Activated T-cell treated with anti-CD3 and anti-CD28 coated beads for 48 hours (primary cell): ENCODE data around the gene MRAP2.
"Not testable (repeated sequence)": the region's sequence is repeated elsewhere in the genome, so short reads cannot be mapped to it uniquely, and the experiment has no call there.

Experiments used
- DNase-seq: peaks from one replicate; pipeline ENCODE4 v3.0.0-alpha.2; 2020; ENCODE audit warnings: low read depth

MRAP2 gene

DNA sequence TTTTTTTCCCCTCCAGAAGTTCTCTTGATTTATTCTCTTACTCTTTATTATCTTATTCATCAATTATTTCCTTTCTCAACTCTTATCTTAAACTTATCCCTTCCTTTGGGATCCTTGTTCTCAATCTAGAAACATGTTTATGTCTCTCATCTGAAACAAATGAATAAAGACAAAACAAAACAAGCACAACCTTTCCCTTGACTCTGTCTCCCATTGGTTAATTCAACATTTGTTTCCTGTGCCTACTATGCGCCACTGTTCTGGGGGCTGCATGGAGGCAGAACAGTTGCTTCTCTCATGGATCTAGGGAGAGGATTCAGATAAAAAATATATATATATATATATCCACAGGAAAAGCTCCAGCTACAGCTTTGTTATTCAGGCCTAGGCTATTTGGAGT, 5.2 kb upstream of the MRAP2 start:
- DNase-seq: no peak

- not testable (repeated sequence) for DNase-seq
These were observed 1.6 kb upstream of the MRAP2 start for GRCh38 chr6:84032000-84032399.

- DNase-seq: no peak
These were observed 1.9 kb downstream of the MRAP2 start for GRCh38 chr6:84035484-84035883.

GRCh38 chr6:84037425-84038089, 4.0 kb downstream of the MRAP2 start:
- DNase-seq: no peak

GRCh38 chr6:84042603-84043002, 9.0 kb downstream of the MRAP2 start:
- DNase-seq: no peak

GRCh38 chr6:84043555-84043954, 10.0 kb downstream of the MRAP2 start:
- DNase-seq: no peak

GRCh38 chr6:84046755-84047154, 13.2 kb downstream of the MRAP2 start:
- no peak for DNase-seq

DNA sequence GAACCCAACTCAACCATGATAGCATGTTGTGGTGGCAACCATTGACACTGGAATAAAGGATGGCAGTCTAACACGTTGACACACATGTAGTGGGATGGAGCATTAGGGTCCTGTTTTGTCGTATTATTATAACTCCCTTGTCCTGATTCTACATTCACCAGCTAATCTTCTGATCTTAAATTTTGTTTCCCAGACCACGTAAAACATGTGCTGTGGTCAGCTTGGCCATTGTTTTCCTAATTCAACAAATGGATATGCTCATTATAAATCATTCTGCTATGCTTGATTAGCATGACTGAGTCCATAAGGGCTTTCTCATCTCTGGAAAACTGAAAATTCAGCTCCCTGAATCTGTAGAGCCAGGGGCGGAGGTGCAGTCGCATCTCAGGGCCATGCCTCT, 15.0 kb downstream of the MRAP2 start:
- no peak for DNase-seq

DNA sequence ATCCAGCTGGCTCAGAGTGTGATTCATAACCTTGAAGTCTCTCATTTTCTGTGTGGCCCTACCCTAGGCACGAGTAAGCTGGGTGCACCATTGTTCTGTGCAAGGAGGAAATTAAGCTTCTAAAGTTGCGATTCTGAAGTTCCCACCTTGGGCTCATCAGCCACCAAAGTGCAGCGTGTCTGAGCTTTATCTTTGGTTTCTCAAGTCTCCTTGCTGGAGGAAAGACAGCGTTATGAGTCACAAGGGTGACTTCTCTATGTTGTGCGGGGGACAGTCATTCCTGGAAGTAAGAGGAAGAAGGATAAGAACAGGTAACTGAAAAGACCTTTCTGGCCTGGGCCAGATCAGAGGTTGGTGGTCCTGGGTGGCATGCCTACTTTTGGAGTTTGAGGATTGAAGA, 16.8 kb downstream of the MRAP2 start:
- no peak for DNase-seq

- no peak for DNase-seq
These were observed 18.8 kb downstream of the MRAP2 start for GRCh38 chr6:84052204-84052882.

DNA sequence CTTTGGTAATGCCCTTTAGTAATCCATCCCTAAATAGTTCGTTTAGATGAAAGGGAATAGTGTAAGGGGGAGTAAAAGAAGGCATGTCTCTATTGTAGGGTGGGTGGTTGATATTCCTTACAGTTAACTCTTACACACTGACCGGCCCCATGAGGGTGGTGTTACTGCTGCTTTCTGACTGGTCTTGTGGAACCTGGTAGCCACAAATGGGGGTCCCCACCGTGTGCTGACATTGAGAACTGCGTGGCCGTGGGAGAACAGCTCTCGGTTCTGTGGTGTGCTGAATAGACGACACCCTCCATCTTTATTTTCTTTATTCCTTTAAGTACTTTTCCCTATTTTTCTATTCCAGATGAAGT, 19.3 kb downstream of the MRAP2 start:
- DNase-seq: no peak

- DNase-seq: no peak
These were observed 22.1 kb downstream of the MRAP2 start for GRCh38 chr6:84055647-84056046.

GRCh38 chr6:84057908-84058307, 24.3 kb downstream of the MRAP2 start:
- DNase-seq: no peak

- no peak for DNase-seq
These were observed 25.5 kb downstream of the MRAP2 start for GRCh38 chr6:84059082-84059481.

GRCh38 chr6:84061174-84061573, 27.6 kb downstream of the MRAP2 start:
- DNase-seq: no peak

GRCh38 chr6:84061613-84062398, 28.2 kb downstream of the MRAP2 start:
- DNase-seq: no peak

- no peak for DNase-seq
These were observed 29.1 kb downstream of the MRAP2 start for GRCh38 chr6:84062519-84063154.

DNA sequence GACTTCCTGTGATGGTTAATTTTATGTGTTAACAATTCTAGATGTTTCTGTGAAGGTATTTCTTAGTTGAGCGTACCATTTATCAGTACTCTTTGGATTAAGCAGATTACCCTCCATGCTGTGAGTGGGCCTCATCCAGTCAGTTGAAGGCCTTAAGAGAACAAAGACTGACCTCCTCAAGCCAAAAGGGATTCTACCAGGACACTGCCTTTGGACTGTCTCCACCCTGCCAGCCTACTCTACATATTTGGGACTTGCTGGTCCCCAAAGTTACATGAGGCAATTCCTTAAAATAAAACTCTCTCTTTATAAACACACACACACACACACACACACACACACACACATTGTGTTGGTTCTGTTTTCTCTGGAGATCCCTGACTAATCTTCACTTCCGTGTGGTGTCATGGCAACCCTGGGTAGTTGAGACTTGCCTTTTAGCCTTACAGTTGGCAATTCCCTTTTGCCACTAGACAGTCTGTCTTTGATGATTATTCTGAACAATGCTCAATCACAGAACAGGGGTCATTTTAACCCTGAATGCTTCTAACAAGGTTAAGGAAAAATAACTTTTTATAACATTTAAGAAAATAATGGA, 32.2 kb downstream of the MRAP2 start:
- no peak for DNase-seq

GRCh38 chr6:84066536-84066935, 33.0 kb downstream of the MRAP2 start:
- no peak for DNase-seq

- DNase-seq: not testable (repeated sequence)
These were observed 35.3 kb downstream of the MRAP2 start for GRCh38 chr6:84068873-84069272.

DNA sequence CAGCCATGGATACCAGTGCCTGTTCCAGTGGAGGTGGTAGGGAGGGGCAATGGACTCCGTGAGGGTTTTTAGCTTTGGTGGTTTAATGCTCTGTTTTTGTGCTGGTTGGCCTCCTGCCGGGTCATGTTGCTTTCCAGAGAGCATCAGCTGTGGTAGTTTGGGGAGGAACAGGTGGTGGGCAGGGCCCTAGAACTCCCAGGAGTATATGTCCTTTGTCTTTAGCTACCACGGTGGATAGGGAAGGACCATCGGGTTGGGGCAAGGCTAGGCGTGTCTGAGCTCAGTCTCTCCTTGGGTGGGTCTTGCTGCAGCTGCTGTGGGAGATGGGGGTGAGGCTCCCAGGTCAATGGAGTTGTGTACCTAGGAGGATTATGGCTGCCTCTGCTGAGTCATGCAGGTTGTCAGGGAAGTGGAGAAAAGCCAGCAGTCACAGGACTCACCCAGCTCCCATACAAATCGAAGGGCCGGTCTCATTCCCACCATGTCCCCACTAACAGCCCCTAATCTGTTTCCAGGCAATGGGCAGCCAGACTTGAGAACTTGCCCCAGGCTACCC, 38.9 kb downstream of the MRAP2 start:
- no peak for DNase-seq
